OCI-LY7 (cell line): ENCODE measurements around the gene HSPB7. TPM values are rescaled to one million over a fixed set of nuclear protein-coding genes. Genes with fewer than 3 reads are reported as not detected.
"Not testable (repeated sequence)": the region's sequence is repeated elsewhere in the genome, so short reads cannot be mapped to it uniquely, and the experiment has no call there.

Experiments used
- BruUV-seq: library from RNA; stranded (reverse); fragments of 400-500 nt; replicated peaks from 2 replicates; lab custom pipeline; 2021; lab: Mats Ljungman, UMichigan
- CTCF ChIA-PET: fragments of 300-600 bp; sonication (Branson Sonifier 250); formaldehyde crosslinking; loops from one replicate; lab custom pipeline; 2022; ENCODE audit warnings: antibody characterized with exemption; ENCODE audit not compliant: unreplicated experiment; lab: Charles Lee
- POLR2A ChIA-PET: fragments of 300-600 bp; sonication (Branson Sonifier 250); formaldehyde crosslinking; loops from one replicate; lab custom pipeline; 2022; ENCODE audit warnings: antibody characterized with exemption; lab: Charles Lee
- DNase-seq: peaks from one replicate; pipeline ENCODE4 v3.0.0-alpha.2; 2015; ENCODE audit warnings: low spot score
- H2AFZ ChIP-seq: fragments of 200-600 bp; sonication (generic), shearing (Covaris generic); 2 replicates; pipeline ENCODE4 v1.6.1; 2014; ENCODE audit warnings: mild to moderate bottlenecking, antibody characterized with exemption, low read length, moderate library complexity
- H3K27ac ChIP-seq: fragments of 200-600 bp; sonication (generic); 2 replicates; pipeline ENCODE4 v1.5.1; 2014; ENCODE audit warnings: mixed run types, low read depth, mild to moderate bottlenecking, moderate library complexity, low read length, inconsistent platforms; ENCODE audit not compliant: poor library complexity, severe bottlenecking
- H3K36me3 ChIP-seq: fragments of 200-600 bp; sonication (generic); 2 replicates; pipeline ENCODE4 v1.6.1; 2014; ENCODE audit warnings: mild to moderate bottlenecking, antibody characterized with exemption, low read length, moderate library complexity, mixed read lengths; ENCODE audit not compliant: insufficient read depth
- H3K4me1 ChIP-seq: fragments of 200-600 bp; sonication (generic); 2 replicates; pipeline ENCODE4 v1.5.1; 2014; ENCODE audit warnings: mild to moderate bottlenecking, low read length; ENCODE audit not compliant: insufficient read depth, poor library complexity, severe bottlenecking
- H3K4me2 ChIP-seq: fragments of 200-600 bp; sonication (generic); 2 replicates; pipeline ENCODE4 v1.6.1; 2014; ENCODE audit warnings: mild to moderate bottlenecking, low read length
- H3K4me3 ChIP-seq: fragments of 200-600 bp; sonication (generic); 2 replicates; pipeline ENCODE4 v1.5.1; 2014; ENCODE audit warnings: mild to moderate bottlenecking, low read depth, low read length; ENCODE audit not compliant: poor library complexity, severe bottlenecking
- H3K79me2 ChIP-seq: fragments of 200-600 bp; sonication (generic); 2 replicates; pipeline ENCODE4 v1.6.1; 2016; ENCODE audit warnings: low read depth, mild to moderate bottlenecking, low read length, moderate library complexity, mixed read lengths; ENCODE audit not compliant: insufficient read depth
- H3K9me2 ChIP-seq: fragments of 200-600 bp; sonication (generic); 2 replicates; pipeline ENCODE4 v1.6.1; 2016; ENCODE audit warnings: mild to moderate bottlenecking, low read length, mixed read lengths; ENCODE audit not compliant: insufficient read depth
- H3K9me3 ChIP-seq: fragments of 200-600 bp; sonication (generic); 2 replicates; pipeline ENCODE4 v1.6.1; 2014; ENCODE audit warnings: mild to moderate bottlenecking, mixed run types, low read length, mixed read lengths
- H4K20me1 ChIP-seq: fragments of 200-600 bp; sonication (generic); 2 replicates; pipeline ENCODE4 v1.6.1; 2014; ENCODE audit warnings: mild to moderate bottlenecking, antibody characterized with exemption, low read length, moderate library complexity, mixed read lengths; ENCODE audit not compliant: insufficient read depth
- CTCF ChIP-seq: fragments of 200-600 bp; sonication (generic); conservative IDR thresholded peaks from 2 replicates; pipeline ENCODE4 v1.5.1; 2014; ENCODE audit warnings: mild to moderate bottlenecking, antibody characterized with exemption, low read length, moderate library complexity, mixed read lengths
- EZH2phosphoT487 ChIP-seq: fragments of 200-600 bp; sonication (generic); IDR thresholded peaks from 2 replicates; pipeline ENCODE4 v1.6.1; 2018; ENCODE audit warnings: low read depth, borderline replicate concordance, mild to moderate bottlenecking, mixed run types, antibody characterized with exemption, low read length, moderate library complexity, mixed read lengths
- intact Hi-C: fragments of 100-400 bp; cut with micrococcal nuclease; formaldehyde crosslinking; loops from one replicate; pipeline ENCODE4 v1.10.0; 2022; ENCODE audit not compliant: unreplicated experiment
- total RNA-seq, 2 experiments: library from RNA; depleted of rRNA in 1 of 2; stranded (reverse); fragments of >200 nt in 1 of 2; shearing (Covaris generic) in 1 of 2; gene quantifications; 2 replicates each; pipeline ENCODE4 v1.2.3, GENCODE V29; 2014 to 2022

HSPB7 gene
- total RNA-seq, 2 experiments from 2014 or later: not detected

- TF ChIP-seq CTCF (peak; percentile 46), EZH2phosphoT487 (no peak)
- H3K4me2 ChIP-seq: no peak overlapping the region
- H3K27ac ChIP-seq: no peak overlapping the region
- peaks cover 8% of the 10 kb centered on the region for H3K4me1 ChIP-seq
- BruUV-seq: no TSS peak
- H3K79me2 ChIP-seq: no peaks in the 10 kb centered on the region
- H3K36me3 ChIP-seq: no peaks in the 10 kb centered on the region
- CTCF ChIA-PET: interaction anchor here (0.5 to 1.4 kb wide), 3 partner anchors 9 to 192 kb away, joined by 3 read pairs; no protein-coding TSS in a partner anchor
- H4K20me1 ChIP-seq: no peaks in the 10 kb centered on the region
- H3K9me3 ChIP-seq: no peaks in the 10 kb centered on the region
- intact Hi-C loops: loop anchor here (5.0 to 10.0 kb wide), 2 partner anchors 178 to 205 kb away; no protein-coding TSS in a partner anchor
- peak; percentile 26 for DNase-seq
- no peak overlapping the region for H3K4me3 ChIP-seq
- H2AFZ ChIP-seq: no peak overlapping the region
- POLR2A ChIA-PET: no interaction called here
- no peaks in the 10 kb centered on the region for H3K9me2 ChIP-seq
These were observed 11.0 kb downstream of the HSPB7 start for GRCh38 chr1:16006552-16007485.

GRCh38 chr1:16006010-16006409 lies 11.8 kb downstream of the HSPB7 start:
- intact Hi-C loops: loop anchor here (5.0 to 10.0 kb wide), 2 partner anchors 179 to 204 kb away; no protein-coding TSS in a partner anchor
- Histone ChIP-seq H4K20me1 (no peaks in the 10 kb centered on the region), H2AFZ (no peak overlapping the region), H3K4me1 (peaks cover 8% of the 10 kb centered on the region), H3K27ac (no peak overlapping the region), H3K4me3 (no peak overlapping the region), H3K36me3 (no peaks in the 10 kb centered on the region), H3K9me3 (no peaks in the 10 kb centered on the region), H3K9me2 (no peaks in the 10 kb centered on the region), H3K4me2 (no peak overlapping the region), H3K79me2 (no peaks in the 10 kb centered on the region)
- DNase-seq: no peak
- ChIA-PET POLR2A (no interaction called here), CTCF (interaction anchor here (0.9 kb wide), 1 partner anchor 191 kb away, joined by 3 read pairs; no protein-coding TSS in a partner anchor)
- no TSS peak for BruUV-seq
- TF ChIP-seq CTCF: no peak
- TF ChIP-seq EZH2phosphoT487: no peak

GRCh38 chr1:16005597-16005996 lies 12.2 kb downstream of the HSPB7 start:
- H3K9me2 ChIP-seq: no peaks in the 10 kb centered on the region
- BruUV-seq: no TSS peak
- H4K20me1 ChIP-seq: no peaks in the 10 kb centered on the region
- TF ChIP-seq CTCF (no peak), EZH2phosphoT487 (no peak)
- no peaks in the 10 kb centered on the region for H3K9me3 ChIP-seq
- no peak overlapping the region for H2AFZ ChIP-seq
- intact Hi-C loops: loop anchor here (5.0 to 10.0 kb wide), 2 partner anchors 179 to 203 kb away; no protein-coding TSS in a partner anchor
- no peaks in the 10 kb centered on the region for H3K36me3 ChIP-seq
- ChIA-PET CTCF (interaction anchor here (0.9 kb wide), 1 partner anchor 190 kb away, joined by 3 read pairs; no protein-coding TSS in a partner anchor), POLR2A (no interaction called here)
- H3K4me1 ChIP-seq: peaks cover 8% of the 10 kb centered on the region
- no peaks in the 10 kb centered on the region for H3K79me2 ChIP-seq
- H3K4me3 ChIP-seq: no peak overlapping the region
- DNase-seq: no peak
- H3K27ac ChIP-seq: no peak overlapping the region
- H3K4me2 ChIP-seq: no peak overlapping the region

- H3K36me3 ChIP-seq, H4K20me1 ChIP-seq, H3K79me2 ChIP-seq, H3K4me1 ChIP-seq, H2AFZ ChIP-seq, H3K9me3 ChIP-seq, BruUV-seq, H3K4me3 ChIP-seq, H3K4me2 ChIP-seq, CTCF ChIA-PET, H3K9me2 ChIP-seq, H3K27ac ChIP-seq, DNase-seq, POLR2A ChIA-PET: not testable (repeated sequence)
- intact Hi-C loops: loop anchor here (10.0 kb wide), 1 partner anchor 184 kb away; no protein-coding TSS in a partner anchor
These were observed 16.6 kb downstream of the HSPB7 start for GRCh38 chr1:16001274-16001673.
